Lower leg skin (tissue), 4 donors: ENCODE data around the gene SLC17A8. TPM values are rescaled to one million over a fixed set of nuclear protein-coding genes. Genes with fewer than 3 reads are reported as not detected.

Experiments
- DNase-seq, 2 donors: peaks; one replicate each; pipeline ENCODE4 v3.0.0-alpha.2; 2019; ENCODE audit warnings: low spot score in 2 of 2
- H3K4me3 ChIP-seq: fragments of 200-600 bp; sonication (generic); 2 replicates; pipeline ENCODE4 v1.5.1; 2017; ENCODE audit warnings: mild to moderate bottlenecking, low read depth; ENCODE audit not compliant: poor library complexity, severe bottlenecking
- POLR2A ChIP-seq, 2 donors: fragments of 450-650 bp; IDR thresholded peaks; one replicate each; pipeline ENCODE4 v1.6.1; 2016 to 2017; ENCODE audit warnings: antibody characterized with exemption in 2 of 2, mild to moderate bottlenecking in 1 of 2, moderate library complexity in 1 of 2
- WGBS, 2 donors: methylation state at CpG; one replicate each; pipeline ENCODE4 v1.1.5; 2018; 5-methylcytosine and 5-hydroxymethylcytosine counted together
- intact Hi-C: fragments of 100-400 bp; cut with DNase I; formaldehyde crosslinking; loops from one replicate; pipeline ENCODE4 v1.15.0; 2023; ENCODE audit warnings: low total_unique reads
- total RNA-seq, 4 donors: library from RNA; depleted of rRNA; stranded (reverse); fragments of >200 nt; gene quantifications; one replicate each; pipeline ENCODE4 v1.1.0, GENCODE V29; 2016
- TF ChIP-seq, protein P1 (sequence below), 3 donors: fragments of 450-650 bp; IDR thresholded peaks; one replicate each; pipeline ENCODE4 v1.5.1; 2016; ENCODE audit warnings: antibody characterized with exemption in 3 of 3, mild to moderate bottlenecking in 3 of 3, moderate library complexity in 2 of 3

SLC17A8 gene
- total RNA-seq, 4 donors from 2014 or later, result not detected

DNA sequence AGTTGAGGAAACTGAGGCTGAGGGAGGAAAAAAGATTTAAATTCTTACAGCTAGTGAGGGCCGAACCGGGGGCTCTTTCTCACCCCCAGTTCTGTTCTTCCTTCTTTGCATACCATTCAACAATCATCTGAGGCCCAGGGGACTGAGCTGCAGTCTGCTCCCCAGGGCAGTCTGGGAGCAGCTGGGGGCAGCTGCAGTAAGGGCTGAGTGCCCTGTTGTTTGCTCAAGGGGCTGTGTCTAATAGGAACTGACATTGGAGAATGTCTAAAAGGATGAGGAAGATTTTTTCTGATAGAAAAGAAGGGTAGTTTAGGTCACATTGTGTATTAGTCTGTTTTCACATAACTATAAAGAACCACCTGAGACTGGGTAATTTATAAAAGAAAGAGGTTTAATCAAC, 42.2 kb downstream of the SLC17A8 start:
- no peak for DNase-seq
- H3K4me3 ChIP-seq, result no peak overlapping the region
- 74 to 85% methylated on average over 2 of the region's 2 CpGs for WGBS, 2 donors
- intact Hi-C loops, result no loop called here
- TF ChIP-seq, protein P1, sequence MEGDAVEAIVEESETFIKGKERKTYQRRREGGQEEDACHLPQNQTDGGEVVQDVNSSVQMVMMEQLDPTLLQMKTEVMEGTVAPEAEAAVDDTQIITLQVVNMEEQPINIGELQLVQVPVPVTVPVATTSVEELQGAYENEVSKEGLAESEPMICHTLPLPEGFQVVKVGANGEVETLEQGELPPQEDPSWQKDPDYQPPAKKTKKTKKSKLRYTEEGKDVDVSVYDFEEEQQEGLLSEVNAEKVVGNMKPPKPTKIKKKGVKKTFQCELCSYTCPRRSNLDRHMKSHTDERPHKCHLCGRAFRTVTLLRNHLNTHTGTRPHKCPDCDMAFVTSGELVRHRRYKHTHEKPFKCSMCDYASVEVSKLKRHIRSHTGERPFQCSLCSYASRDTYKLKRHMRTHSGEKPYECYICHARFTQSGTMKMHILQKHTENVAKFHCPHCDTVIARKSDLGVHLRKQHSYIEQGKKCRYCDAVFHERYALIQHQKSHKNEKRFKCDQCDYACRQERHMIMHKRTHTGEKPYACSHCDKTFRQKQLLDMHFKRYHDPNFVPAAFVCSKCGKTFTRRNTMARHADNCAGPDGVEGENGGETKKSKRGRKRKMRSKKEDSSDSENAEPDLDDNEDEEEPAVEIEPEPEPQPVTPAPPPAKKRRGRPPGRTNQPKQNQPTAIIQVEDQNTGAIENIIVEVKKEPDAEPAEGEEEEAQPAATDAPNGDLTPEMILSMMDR (IDR thresholded peaks at IDR 0.05), result no peak
- TF ChIP-seq POLR2A (IDR thresholded peaks at IDR 0.05), result no peak

DNA sequence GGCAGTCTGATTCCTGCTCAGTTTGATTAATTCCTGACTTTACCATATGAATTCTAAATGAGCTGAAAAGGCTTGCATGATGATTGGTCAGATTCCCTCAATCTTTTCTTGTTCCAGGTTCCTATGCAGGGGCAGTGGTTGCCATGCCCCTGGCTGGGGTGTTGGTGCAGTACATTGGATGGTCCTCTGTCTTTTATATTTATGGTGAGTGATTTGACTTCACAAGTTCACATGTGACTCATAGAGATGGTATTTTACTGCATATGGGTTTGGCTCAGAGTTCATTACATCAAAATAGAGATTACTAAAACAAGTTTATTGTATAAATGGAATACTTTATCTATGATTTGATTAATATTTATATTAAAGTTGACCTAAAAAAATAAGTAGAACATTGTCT, 44.8 kb downstream of the SLC17A8 start:
- DNase-seq, result no peak
- intact Hi-C loops, result no loop called here
- no peak overlapping the region for H3K4me3 ChIP-seq
- TF ChIP-seq, protein P1 (IDR thresholded peaks at IDR 0.05), result no peak
- TF ChIP-seq POLR2A (IDR thresholded peaks at IDR 0.05), result no peak

DNA sequence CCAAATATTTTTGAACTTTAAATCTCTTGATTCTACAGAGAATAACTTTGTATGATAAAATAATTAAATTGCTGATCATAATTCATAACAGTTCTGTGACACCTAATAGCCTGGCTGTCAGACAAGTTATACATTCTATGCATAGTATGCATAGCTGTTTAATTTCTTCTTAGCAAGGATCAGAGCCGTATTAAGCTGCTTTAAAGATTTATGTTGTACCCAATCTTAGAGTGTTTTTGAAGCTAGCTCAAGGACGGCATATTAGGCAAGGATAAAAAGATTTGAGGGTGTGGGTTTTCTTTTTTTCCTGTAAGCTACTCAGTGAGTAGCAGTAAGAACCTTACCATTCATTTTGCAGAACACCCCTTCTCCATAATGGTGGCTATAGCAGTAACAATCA, 45.9 kb downstream of the SLC17A8 start:
- WGBS, 2 donors, result 39 to 49% methylated on average over 2 of the region's 2 CpGs

DNA sequence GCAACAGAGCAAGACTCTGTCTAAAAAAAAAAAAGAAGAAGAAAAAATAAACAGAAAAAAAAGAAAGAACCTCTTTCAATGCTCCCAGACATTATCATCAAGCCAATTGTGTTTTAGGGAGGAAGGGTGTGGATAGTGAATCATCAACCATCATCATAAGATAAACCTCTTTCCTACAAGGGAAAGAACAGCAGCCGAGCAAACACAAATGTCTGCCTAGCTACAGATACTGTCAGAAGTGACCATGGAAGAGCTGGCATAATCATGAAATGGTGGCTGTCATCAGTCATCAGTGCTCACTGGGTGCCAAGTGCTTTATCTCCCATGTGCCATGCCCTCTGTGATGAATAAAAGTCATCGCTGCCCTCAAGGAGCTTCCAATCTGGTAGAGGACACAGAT, 46.6 kb downstream of the SLC17A8 start:
- DNase-seq, result no peak
- intact Hi-C loops, result no loop called here
- 77 to 88% methylated on average over 2 of the region's 2 CpGs for WGBS, 2 donors
- TF ChIP-seq, protein P1 (IDR thresholded peaks at IDR 0.05), result no peak
- no peak for TF ChIP-seq POLR2A (IDR thresholded peaks at IDR 0.05)
- no peak overlapping the region for H3K4me3 ChIP-seq

More for the DNA sequence above, 45.9 kb downstream of the SLC17A8 start:
- intact Hi-C loops, result no loop called here
- H3K4me3 ChIP-seq, result no peak overlapping the region
- TF ChIP-seq, protein P1 (IDR thresholded peaks at IDR 0.05), result no peak
- TF ChIP-seq POLR2A (IDR thresholded peaks at IDR 0.05), result no peak
- no peak for DNase-seq

DNA sequence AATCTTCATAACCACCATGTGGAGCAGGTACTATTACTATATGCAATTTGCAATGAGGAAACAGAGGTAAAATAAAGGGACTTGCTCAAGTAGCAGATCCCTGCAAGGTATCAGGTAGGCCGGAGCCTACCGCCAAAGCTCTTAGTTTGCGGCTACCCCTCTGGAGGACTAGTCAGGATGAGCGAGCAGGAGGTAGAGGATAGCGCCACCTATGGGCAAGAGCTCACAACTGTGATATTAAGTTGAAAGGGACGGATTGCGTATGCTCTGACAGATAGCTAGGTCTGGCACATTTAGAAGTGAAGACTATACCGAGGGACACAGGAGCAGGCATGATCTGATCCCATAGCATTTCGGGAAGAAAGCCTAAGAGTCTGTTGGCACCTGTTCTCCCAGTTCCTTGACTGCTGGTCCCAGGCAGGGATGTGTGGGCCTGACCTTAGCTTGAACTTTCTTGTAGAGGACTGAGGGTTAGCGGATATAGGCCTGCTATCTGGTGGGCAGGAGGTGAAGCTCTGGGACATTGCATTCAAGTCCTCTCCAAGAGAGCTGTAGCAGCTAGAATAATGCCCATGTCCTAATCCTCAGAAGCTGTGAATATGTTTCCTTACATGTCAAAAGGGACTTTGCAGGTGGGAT, 48.0 kb downstream of the SLC17A8 start:
- WGBS, 2 donors, result 54 to 69% methylated on average over 10 of the region's 10 CpGs
- TF ChIP-seq, protein P1 (IDR thresholded peaks at IDR 0.05), result no peak
- no peak for TF ChIP-seq POLR2A (IDR thresholded peaks at IDR 0.05)
- intact Hi-C loops, result no loop called here

DNA sequence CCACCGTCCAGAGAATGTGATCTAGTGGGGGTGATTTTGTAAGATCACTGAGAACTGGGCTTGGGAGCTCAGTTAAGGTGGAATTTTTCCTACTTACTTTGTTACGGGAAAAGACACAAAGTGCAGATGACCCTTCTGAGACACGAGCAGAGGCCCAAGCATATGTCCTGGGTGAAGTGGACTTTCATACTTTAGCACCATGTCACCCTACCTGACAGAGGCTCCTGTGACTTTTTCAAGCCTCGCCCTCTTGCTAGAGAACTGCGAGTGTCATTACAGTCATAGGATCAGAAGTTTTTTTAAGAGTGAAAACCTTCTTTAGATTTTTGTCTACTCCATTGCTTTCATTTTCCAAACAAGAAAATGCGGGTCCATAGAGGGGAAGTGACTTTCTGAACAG, 56.1 kb downstream of the SLC17A8 start:
- no peak for DNase-seq
- no peak overlapping the region for H3K4me3 ChIP-seq
- intact Hi-C loops, result no loop called here
- WGBS, 2 donors, result 82 to 87% methylated on average over 6 of the region's 6 CpGs
- TF ChIP-seq POLR2A (IDR thresholded peaks at IDR 0.05), result no peak
- TF ChIP-seq, protein P1 (IDR thresholded peaks at IDR 0.05), result no peak

More for the DNA sequence above, 48.0 kb downstream of the SLC17A8 start:
- peak in 1 of 2 donors; percentile 43 for DNase-seq
- no peak overlapping the region for H3K4me3 ChIP-seq
